ENCODE results near the gene ARFGAP1. TPM values are rescaled to one million over a fixed set of nuclear protein-coding genes. Genes with fewer than 3 reads are reported as not detected.
A peak's percentile ranks its signal among the peaks of the same experiment; 100 is the strongest.
"Not testable (repeated sequence)": the region's sequence is repeated elsewhere in the genome, so short reads cannot be mapped to it uniquely, and the experiment has no call there.

The ARFGAP1 gene
- polyA plus RNA-seq, 1 donor: 76.3 TPM

GRCh38 chr20:63251350-63251749, 21.3 kb upstream of the ARFGAP1 start:
- H3K27me3 ChIP-seq (ENCODE audit: control insufficient read depth, insufficient read depth, low read length): peaks cover 63% of the 10 kb centered on the region
- not testable (repeated sequence) for H3K27ac ChIP-seq (ENCODE audit: low read length); H3K4me1 ChIP-seq (ENCODE audit: control insufficient read depth, insufficient read depth, low read length); H3K4me3 ChIP-seq (ENCODE audit: low read length); H3K9me3 ChIP-seq (ENCODE audit: control insufficient read depth, low read depth, low read length); H3K36me3 ChIP-seq (ENCODE audit: control insufficient read depth, insufficient read depth, low read length); DNase-seq
- no CpG with 5 or more reads among the region's 14 CpGs for WGBS (ENCODE audit: insufficient coverage, low lambda C conversion rate)

DNA sequence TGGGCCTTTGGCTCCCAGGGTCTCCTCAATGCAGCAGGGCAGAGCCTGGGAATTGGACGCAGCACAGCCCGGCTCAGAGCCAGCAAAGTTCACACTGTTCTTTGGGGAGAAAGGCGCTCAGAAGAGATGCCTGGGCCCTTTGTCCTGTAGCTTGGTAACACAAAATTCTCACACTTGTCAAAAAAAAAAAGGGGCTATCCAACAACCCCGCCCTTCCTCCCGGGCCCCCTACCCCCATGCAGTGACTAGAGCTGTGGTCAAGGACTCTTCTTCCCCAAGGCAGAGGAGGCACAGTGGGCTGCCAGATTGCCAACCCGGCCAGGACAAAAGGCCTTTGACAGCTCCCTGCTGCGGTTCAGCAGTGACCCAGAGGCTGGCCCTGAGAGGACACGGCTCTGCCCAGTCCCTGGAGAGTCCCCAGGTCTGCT, 20.3 kb upstream of the ARFGAP1 start:
- H3K9me3 ChIP-seq (ENCODE audit: control insufficient read depth, low read depth, low read length): peaks cover 3% of the 10 kb centered on the region
- H3K4me3 ChIP-seq (ENCODE audit: low read length): no peak overlapping the region
- H3K36me3 ChIP-seq (ENCODE audit: control insufficient read depth, insufficient read depth, low read length): no peaks in the 10 kb centered on the region
- H3K27ac ChIP-seq (ENCODE audit: low read length): no peak overlapping the region
- peaks cover 6% of the 10 kb centered on the region for H3K4me1 ChIP-seq (ENCODE audit: control insufficient read depth, insufficient read depth, low read length)
- H3K27me3 ChIP-seq (ENCODE audit: control insufficient read depth, insufficient read depth, low read length): peaks cover 60% of the 10 kb centered on the region
- no peak for DNase-seq
- WGBS (ENCODE audit: insufficient coverage, low lambda C conversion rate): no CpG with 5 or more reads among the region's 8 CpGs

DNA sequence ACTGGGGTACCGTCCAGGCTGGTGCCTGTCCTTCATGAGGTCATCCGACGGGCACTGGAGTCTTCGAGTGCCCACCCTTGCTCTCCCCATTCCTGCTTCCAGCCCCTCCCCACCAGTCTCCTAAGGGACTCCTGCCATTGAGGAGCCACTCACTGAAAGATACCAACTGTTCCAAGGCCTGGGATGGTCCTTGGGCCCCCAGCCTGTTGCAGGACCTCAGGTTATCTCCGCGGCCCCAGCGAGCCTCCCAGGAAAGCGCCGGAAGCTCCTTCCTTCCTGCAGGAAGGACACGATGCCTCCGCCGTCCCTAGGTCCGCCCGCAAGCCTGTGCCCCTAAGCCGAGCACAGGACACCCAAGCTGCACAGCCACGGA, 19.6 kb upstream of the ARFGAP1 start:
- H3K27ac ChIP-seq (ENCODE audit: low read length): no peak overlapping the region
- peaks cover 3% of the 10 kb centered on the region for H3K9me3 ChIP-seq (ENCODE audit: control insufficient read depth, low read depth, low read length)
- no CpG with 5 or more reads among the region's 16 CpGs for WGBS (ENCODE audit: insufficient coverage, low lambda C conversion rate)
- H3K27me3 ChIP-seq (ENCODE audit: control insufficient read depth, insufficient read depth, low read length): peaks cover 52% of the 10 kb centered on the region
- H3K4me3 ChIP-seq (ENCODE audit: low read length): peak overlapping the region; percentile 16
- peaks cover 7% of the 10 kb centered on the region for H3K4me1 ChIP-seq (ENCODE audit: control insufficient read depth, insufficient read depth, low read length)
- no peak for DNase-seq
- no peaks in the 10 kb centered on the region for H3K36me3 ChIP-seq (ENCODE audit: control insufficient read depth, insufficient read depth, low read length)

GRCh38 chr20:63253438-63254231, 19.0 kb upstream of the ARFGAP1 start:
- peak in 1 of 2 donors; percentile 44 for DNase-seq
- no peak overlapping the region for H3K27ac ChIP-seq (ENCODE audit: low read length)
- H3K4me1 ChIP-seq (ENCODE audit: control insufficient read depth, insufficient read depth, low read length): peaks cover 12% of the 10 kb centered on the region
- H3K36me3 ChIP-seq (ENCODE audit: control insufficient read depth, insufficient read depth, low read length): no peaks in the 10 kb centered on the region
- WGBS (ENCODE audit: insufficient coverage, low lambda C conversion rate): no CpG with 5 or more reads among the region's 89 CpGs
- H3K27me3 ChIP-seq (ENCODE audit: control insufficient read depth, insufficient read depth, low read length): peaks cover 46% of the 10 kb centered on the region
- H3K9me3 ChIP-seq (ENCODE audit: control insufficient read depth, low read depth, low read length): peaks cover 3% of the 10 kb centered on the region
- H3K4me3 ChIP-seq (ENCODE audit: low read length): peak overlapping the region; percentile 16

DNA sequence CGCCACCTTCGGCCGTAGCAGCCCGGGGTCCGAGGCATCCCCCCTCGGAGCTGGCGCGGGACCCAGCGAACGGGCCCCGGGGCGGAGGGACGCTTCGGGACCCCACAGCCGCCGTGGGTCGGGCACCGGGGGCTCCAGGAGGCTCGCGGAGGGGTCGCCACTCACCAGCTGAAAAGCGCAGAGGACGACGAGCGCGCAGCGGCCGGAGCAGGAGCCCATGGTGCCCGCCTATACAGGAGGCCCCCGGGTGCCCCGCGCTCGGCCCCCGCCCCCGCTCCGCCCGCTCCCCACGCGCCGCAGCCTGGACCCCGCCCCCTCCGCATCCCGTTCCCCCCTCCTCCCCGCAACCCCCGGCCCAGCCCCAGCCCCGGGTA, 18.4 kb upstream of the ARFGAP1 start, which contains the start of gene NKAIN4:
Gene NKAIN4 (minus strand): TSS at position 232 of the 374 bp plus-strand sequence. CDS start 13 bp downstream, at position 219.
- Histone ChIP-seq H3K4me1 (ENCODE audit: control insufficient read depth, insufficient read depth, low read length) (peaks cover 12% of the 10 kb centered on the region), H3K9me3 (ENCODE audit: control insufficient read depth, low read depth, low read length) (peaks cover 3% of the 10 kb centered on the region), H3K27ac (ENCODE audit: low read length) (no peak within 1 kb of the TSS), H3K36me3 (ENCODE audit: control insufficient read depth, insufficient read depth, low read length) (no peaks in the 10 kb centered on the region), H3K27me3 (ENCODE audit: control insufficient read depth, insufficient read depth, low read length) (peaks cover 44% of the 10 kb centered on the region), H3K4me3 (ENCODE audit: low read length) (peak within 1 kb of the TSS; percentile 16)
- DNase-seq: no peak
- WGBS (ENCODE audit: insufficient coverage, low lambda C conversion rate): no CpG with 5 or more reads among the region's 46 CpGs

DNA sequence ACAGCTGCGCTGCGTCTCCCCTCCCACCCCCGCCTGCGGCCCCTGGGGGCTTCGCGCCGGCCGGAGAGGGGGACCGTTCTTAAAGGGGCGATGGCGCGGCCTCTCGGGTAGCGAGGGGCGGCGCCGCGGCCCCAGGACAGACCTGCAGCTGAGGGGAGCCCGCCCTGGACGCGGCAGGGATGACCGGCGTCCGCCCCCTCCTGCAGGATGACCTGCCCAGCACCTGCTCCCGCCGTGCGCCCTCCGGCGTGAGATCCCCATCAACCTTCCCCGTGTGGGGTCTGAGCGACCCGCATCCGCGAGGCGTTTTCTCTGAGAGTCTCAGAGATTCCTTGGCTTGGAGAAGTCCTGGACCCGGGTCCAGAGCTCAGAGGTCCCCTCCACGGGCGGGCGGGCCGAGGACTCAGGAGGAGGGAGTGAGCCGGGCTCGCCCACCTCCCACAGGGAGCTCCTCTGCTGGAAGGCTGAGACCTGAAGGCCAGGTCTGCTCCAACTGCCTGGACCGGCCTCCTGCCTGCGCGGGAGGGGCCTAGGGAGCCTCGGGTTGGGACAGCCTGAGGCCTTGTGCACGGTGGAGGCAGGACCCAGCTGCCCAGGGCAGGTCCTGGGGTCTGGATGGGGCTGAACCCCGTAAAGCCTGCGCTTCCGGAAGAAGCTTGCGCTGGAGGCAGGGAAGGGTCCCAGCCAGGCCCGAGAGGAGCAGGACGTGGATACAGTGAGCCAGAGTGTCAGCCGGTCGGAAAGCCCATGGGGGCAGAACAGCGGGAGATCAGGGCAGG, 17.8 kb upstream of the ARFGAP1 start:
- H3K36me3 ChIP-seq (ENCODE audit: control insufficient read depth, insufficient read depth, low read length): no peaks in the 10 kb centered on the region
- H3K27ac ChIP-seq (ENCODE audit: low read length): no peak overlapping the region
- H3K4me3 ChIP-seq (ENCODE audit: low read length): peak overlapping the region; percentile 16
- WGBS (ENCODE audit: insufficient coverage, low lambda C conversion rate): no CpG with 5 or more reads among the region's 56 CpGs
- H3K9me3 ChIP-seq (ENCODE audit: control insufficient read depth, low read depth, low read length): peaks cover 3% of the 10 kb centered on the region
- no peak for DNase-seq
- H3K27me3 ChIP-seq (ENCODE audit: control insufficient read depth, insufficient read depth, low read length): peaks cover 44% of the 10 kb centered on the region
- peaks cover 14% of the 10 kb centered on the region for H3K4me1 ChIP-seq (ENCODE audit: control insufficient read depth, insufficient read depth, low read length)

- no peak for DNase-seq
- H3K4me1 ChIP-seq (ENCODE audit: control insufficient read depth, insufficient read depth, low read length): peaks cover 20% of the 10 kb centered on the region
- peaks cover 44% of the 10 kb centered on the region for H3K27me3 ChIP-seq (ENCODE audit: control insufficient read depth, insufficient read depth, low read length)
- WGBS (ENCODE audit: insufficient coverage, low lambda C conversion rate): 100% methylated on average over 1 of the region's 31 CpGs
- H3K27ac ChIP-seq (ENCODE audit: low read length): no peak overlapping the region
- H3K9me3 ChIP-seq (ENCODE audit: control insufficient read depth, low read depth, low read length): no peaks in the 10 kb centered on the region
- no peak overlapping the region for H3K4me3 ChIP-seq (ENCODE audit: low read length)
- no peaks in the 10 kb centered on the region for H3K36me3 ChIP-seq (ENCODE audit: control insufficient read depth, insufficient read depth, low read length)
These were observed 16.5 kb upstream of the ARFGAP1 start for GRCh38 chr20:63255931-63256704.

DNA sequence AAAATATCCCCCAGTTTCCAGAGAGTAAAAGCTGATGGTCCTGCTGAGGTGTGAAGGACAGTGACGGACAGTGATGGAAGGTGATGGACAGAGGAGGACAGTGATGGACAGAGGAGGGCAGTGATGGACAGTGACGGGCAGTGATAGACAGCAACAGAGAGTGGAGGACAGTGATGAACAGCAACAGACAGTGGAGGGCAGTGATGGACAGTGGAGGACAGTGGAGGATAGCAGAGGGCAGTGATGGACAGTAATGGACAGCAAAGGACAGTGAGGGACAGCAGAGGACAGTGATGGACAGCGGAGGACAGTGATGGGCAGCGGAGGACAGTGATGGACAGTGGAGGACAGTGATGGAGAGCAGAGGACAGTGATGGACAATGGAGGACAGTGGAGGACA, 15.7 kb upstream of the ARFGAP1 start:
- Histone ChIP-seq H3K27ac (ENCODE audit: low read length) (no peak overlapping the region), H3K4me1 (ENCODE audit: control insufficient read depth, insufficient read depth, low read length) (peaks cover 28% of the 10 kb centered on the region), H3K9me3 (ENCODE audit: control insufficient read depth, low read depth, low read length) (no peaks in the 10 kb centered on the region), H3K27me3 (ENCODE audit: control insufficient read depth, insufficient read depth, low read length) (peaks cover 41% of the 10 kb centered on the region), H3K4me3 (ENCODE audit: low read length) (no peak overlapping the region), H3K36me3 (ENCODE audit: control insufficient read depth, insufficient read depth, low read length) (no peaks in the 10 kb centered on the region)
- 100% methylated on average over 2 of the region's 4 CpGs for WGBS (ENCODE audit: insufficient coverage, low lambda C conversion rate)
- DNase-seq: no peak

DNA sequence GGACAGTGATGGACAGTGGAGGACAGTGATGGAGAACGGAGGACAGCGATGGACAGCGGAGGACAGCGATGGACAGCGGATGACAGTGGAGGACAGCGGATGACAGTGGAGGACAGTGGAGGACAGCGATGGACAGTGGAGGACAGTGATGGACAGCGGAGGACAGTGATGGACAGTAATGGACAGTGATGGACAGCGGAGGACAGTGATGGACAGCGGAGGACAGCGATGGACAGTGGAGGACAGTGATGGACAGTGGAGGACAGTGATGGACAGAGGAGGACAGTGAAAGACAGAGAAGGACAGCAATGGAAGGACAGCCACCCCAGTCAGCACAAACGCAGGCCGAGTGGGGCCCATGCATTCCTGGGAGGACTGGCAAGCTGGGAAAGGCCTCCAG, 15.0 kb upstream of the ARFGAP1 start:
- no peak for DNase-seq
- Histone ChIP-seq H3K4me3 (ENCODE audit: low read length) (no peak overlapping the region), H3K27ac (ENCODE audit: low read length) (no peak overlapping the region), H3K4me1 (ENCODE audit: control insufficient read depth, insufficient read depth, low read length) (peaks cover 28% of the 10 kb centered on the region), H3K27me3 (ENCODE audit: control insufficient read depth, insufficient read depth, low read length) (peaks cover 34% of the 10 kb centered on the region), H3K36me3 (ENCODE audit: control insufficient read depth, insufficient read depth, low read length) (no peaks in the 10 kb centered on the region), H3K9me3 (ENCODE audit: control insufficient read depth, low read depth, low read length) (no peaks in the 10 kb centered on the region)
- WGBS (ENCODE audit: insufficient coverage, low lambda C conversion rate): 95% methylated on average over 7 of the region's 13 CpGs

- no CpG with 5 or more reads among the region's 8 CpGs for WGBS (ENCODE audit: insufficient coverage, low lambda C conversion rate)
These were observed 13.8 kb upstream of the ARFGAP1 start for GRCh38 chr20:63258781-63259180.

More at GRCh38 chr20:63258781-63259180, 13.8 kb upstream of the ARFGAP1 start:
- H3K27me3 ChIP-seq (ENCODE audit: control insufficient read depth, insufficient read depth, low read length): peaks cover 24% of the 10 kb centered on the region
- no peak overlapping the region for H3K4me3 ChIP-seq (ENCODE audit: low read length)
- H3K27ac ChIP-seq (ENCODE audit: low read length): no peak overlapping the region
- H3K36me3 ChIP-seq (ENCODE audit: control insufficient read depth, insufficient read depth, low read length): no peaks in the 10 kb centered on the region
- no peaks in the 10 kb centered on the region for H3K9me3 ChIP-seq (ENCODE audit: control insufficient read depth, low read depth, low read length)
- DNase-seq: peak in 1 of 2 donors; percentile 37
- H3K4me1 ChIP-seq (ENCODE audit: control insufficient read depth, insufficient read depth, low read length): peaks cover 28% of the 10 kb centered on the region
